ENCODE measurements around the gene ATP6V0A1.

ATP6V0A1 gene

DNA sequence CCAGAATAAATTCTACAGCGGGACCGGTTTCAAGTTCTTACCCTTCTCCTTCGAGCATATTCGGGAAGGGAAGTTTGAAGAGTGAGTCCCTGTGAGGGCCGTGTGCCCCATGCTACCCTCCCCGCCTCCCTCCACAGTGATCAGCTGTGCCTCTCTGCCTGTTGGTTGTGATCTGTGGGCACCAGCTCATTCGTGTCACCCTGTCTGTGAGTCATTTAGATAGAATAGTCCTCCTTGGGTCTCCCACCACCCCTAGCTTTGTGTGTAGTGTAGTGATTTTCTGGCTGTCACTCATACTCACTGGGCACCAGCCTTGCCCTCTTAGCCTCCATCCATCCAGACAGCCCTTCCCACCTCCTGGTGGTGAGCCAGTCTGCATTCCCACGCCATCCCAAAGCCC lies 62.4 kb downstream of the ATP6V0A1 start:
- Histone ChIP-seq H3K4me3 (ENCODE audit: low read length, poor library complexity, severe bottlenecking) (no peak overlapping the region), H3F3A (ENCODE audit: low read depth) (no peaks in the 10 kb centered on the region), H3K9me3 (ENCODE audit: insufficient read depth, low read depth, low read length) (no peaks in the 10 kb centered on the region), H3K4me2 (ENCODE audit: low read depth, low read length, poor library complexity, severe bottlenecking) (no peak overlapping the region), H2AFZ (ENCODE audit: low read length) (no peak overlapping the region), H3K27me3 (ENCODE audit: insufficient read depth, low read length, poor library complexity, severe bottlenecking) (no peaks in the 10 kb centered on the region), H4K20me1 (ENCODE audit: insufficient read depth, low read length, poor library complexity, severe bottlenecking) (no peaks in the 10 kb centered on the region), H3K9ac (ENCODE audit: low read depth, low read length, poor library complexity, severe bottlenecking) (no peak overlapping the region), H3K36me3 (ENCODE audit: insufficient read depth, low read length) (no peaks in the 10 kb centered on the region), H3K79me2 (ENCODE audit: insufficient read depth, low read length) (no peaks in the 10 kb centered on the region), H3K9me2 (replicated peaks; ENCODE audit: low read depth, low read length) (no peaks in the 10 kb centered on the region), H3K4me1 (ENCODE audit: insufficient read depth, low read length, poor library complexity, severe bottlenecking) (peaks cover 35% of the 10 kb centered on the region)
- TF ChIP-seq, protein P1, sequence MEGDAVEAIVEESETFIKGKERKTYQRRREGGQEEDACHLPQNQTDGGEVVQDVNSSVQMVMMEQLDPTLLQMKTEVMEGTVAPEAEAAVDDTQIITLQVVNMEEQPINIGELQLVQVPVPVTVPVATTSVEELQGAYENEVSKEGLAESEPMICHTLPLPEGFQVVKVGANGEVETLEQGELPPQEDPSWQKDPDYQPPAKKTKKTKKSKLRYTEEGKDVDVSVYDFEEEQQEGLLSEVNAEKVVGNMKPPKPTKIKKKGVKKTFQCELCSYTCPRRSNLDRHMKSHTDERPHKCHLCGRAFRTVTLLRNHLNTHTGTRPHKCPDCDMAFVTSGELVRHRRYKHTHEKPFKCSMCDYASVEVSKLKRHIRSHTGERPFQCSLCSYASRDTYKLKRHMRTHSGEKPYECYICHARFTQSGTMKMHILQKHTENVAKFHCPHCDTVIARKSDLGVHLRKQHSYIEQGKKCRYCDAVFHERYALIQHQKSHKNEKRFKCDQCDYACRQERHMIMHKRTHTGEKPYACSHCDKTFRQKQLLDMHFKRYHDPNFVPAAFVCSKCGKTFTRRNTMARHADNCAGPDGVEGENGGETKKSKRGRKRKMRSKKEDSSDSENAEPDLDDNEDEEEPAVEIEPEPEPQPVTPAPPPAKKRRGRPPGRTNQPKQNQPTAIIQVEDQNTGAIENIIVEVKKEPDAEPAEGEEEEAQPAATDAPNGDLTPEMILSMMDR (conservative IDR thresholded peaks at IDR 0.05; ENCODE audit: low read length): no peak
- TF ChIP-seq EZH2phosphoT487 (IDR thresholded peaks at IDR 0.05; ENCODE audit: borderline replicate concordance): no peak

DNA sequence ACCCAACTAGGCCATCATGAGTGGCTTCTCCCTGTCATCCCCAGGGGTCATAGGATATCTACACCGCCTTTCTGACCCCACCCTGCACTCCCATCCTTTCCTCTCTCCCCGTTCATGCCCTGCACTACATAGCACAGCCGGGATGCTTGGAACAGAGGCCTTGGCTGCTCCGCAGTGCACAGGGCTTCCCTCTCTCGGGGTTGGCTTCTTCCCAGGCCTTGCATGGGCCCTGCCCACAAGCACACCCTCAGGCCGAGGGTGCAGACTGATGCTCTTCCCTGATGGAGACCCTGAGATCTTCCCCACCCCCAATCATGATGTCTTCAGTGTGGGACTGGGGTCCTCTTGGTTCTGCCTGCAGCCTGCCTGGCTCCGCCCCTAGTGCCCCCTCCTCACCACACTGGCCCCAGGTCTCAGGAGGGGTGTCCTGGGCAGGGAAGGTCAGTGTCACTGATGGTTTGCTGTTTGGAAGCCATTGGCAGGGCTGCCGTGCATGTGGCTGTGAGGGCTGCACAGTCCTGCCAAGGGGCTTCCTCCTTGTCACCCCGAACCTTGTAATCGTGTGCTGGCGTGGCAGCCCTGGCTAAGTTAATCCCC lies 63.1 kb downstream of the ATP6V0A1 start:
- no peaks in the 10 kb centered on the region for H4K20me1 ChIP-seq (ENCODE audit: insufficient read depth, low read length, poor library complexity, severe bottlenecking)
- TF ChIP-seq, protein P1 (conservative IDR thresholded peaks at IDR 0.05; ENCODE audit: low read length): no peak
- no peak for TF ChIP-seq EZH2phosphoT487 (IDR thresholded peaks at IDR 0.05; ENCODE audit: borderline replicate concordance)
- H3K4me2 ChIP-seq (ENCODE audit: low read depth, low read length, poor library complexity, severe bottlenecking): no peak overlapping the region
- H3K9ac ChIP-seq (ENCODE audit: low read depth, low read length, poor library complexity, severe bottlenecking): no peak overlapping the region
- no peaks in the 10 kb centered on the region for H3K79me2 ChIP-seq (ENCODE audit: insufficient read depth, low read length)
- no peaks in the 10 kb centered on the region for H3K9me2 ChIP-seq (replicated peaks; ENCODE audit: low read depth, low read length)
- peaks cover 28% of the 10 kb centered on the region for H3K4me1 ChIP-seq (ENCODE audit: insufficient read depth, low read length, poor library complexity, severe bottlenecking)
- H3K9me3 ChIP-seq (ENCODE audit: insufficient read depth, low read depth, low read length): no peaks in the 10 kb centered on the region
- H2AFZ ChIP-seq (ENCODE audit: low read length): no peak overlapping the region
- H3K36me3 ChIP-seq (ENCODE audit: insufficient read depth, low read length): no peaks in the 10 kb centered on the region
- no peaks in the 10 kb centered on the region for H3F3A ChIP-seq (ENCODE audit: low read depth)
- no peak overlapping the region for H3K4me3 ChIP-seq (ENCODE audit: low read length, poor library complexity, severe bottlenecking)
- H3K27me3 ChIP-seq (ENCODE audit: insufficient read depth, low read length, poor library complexity, severe bottlenecking): no peaks in the 10 kb centered on the region

DNA sequence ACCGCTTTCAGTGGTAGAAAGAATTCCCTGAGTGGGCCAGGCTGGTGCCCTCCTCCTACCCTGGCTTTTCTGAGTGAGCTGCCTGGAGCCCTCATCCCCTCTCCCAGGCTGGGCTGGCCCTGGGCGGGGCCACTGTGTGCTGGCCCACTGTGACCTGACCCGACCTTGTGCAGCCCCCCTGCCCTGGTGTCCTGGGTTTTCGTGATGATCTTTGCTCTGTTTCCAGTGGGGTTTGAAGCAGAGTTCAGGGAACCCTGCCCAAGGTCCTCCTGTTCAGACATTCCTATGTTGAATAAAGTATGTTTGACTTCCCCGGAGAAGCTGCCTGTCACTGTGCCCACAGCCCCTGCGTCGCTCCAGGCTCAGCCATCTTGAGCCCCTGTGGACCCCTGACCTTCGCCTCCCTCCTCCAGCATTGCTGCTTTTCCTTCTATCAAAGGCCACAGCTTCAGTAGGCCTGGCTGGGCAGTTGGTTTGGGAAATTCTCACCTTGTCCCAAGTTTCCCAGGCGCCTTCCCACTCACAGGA lies 63.6 kb downstream of the ATP6V0A1 start:
- H3K4me2 ChIP-seq (ENCODE audit: low read depth, low read length, poor library complexity, severe bottlenecking): no peak overlapping the region
- H3K4me1 ChIP-seq (ENCODE audit: insufficient read depth, low read length, poor library complexity, severe bottlenecking): peaks cover 26% of the 10 kb centered on the region
- no peak for TF ChIP-seq EZH2phosphoT487 (IDR thresholded peaks at IDR 0.05; ENCODE audit: borderline replicate concordance)
- TF ChIP-seq, protein P1 (conservative IDR thresholded peaks at IDR 0.05; ENCODE audit: low read length): no peak

More for the DNA sequence above, 63.6 kb downstream of the ATP6V0A1 start:
- H3K27me3 ChIP-seq (ENCODE audit: insufficient read depth, low read length, poor library complexity, severe bottlenecking): no peaks in the 10 kb centered on the region
- no peaks in the 10 kb centered on the region for H3K79me2 ChIP-seq (ENCODE audit: insufficient read depth, low read length)
- H3K36me3 ChIP-seq (ENCODE audit: insufficient read depth, low read length): no peaks in the 10 kb centered on the region
- no peaks in the 10 kb centered on the region for H4K20me1 ChIP-seq (ENCODE audit: insufficient read depth, low read length, poor library complexity, severe bottlenecking)
- H3F3A ChIP-seq (ENCODE audit: low read depth): no peaks in the 10 kb centered on the region
- no peak overlapping the region for H2AFZ ChIP-seq (ENCODE audit: low read length)
- H3K9ac ChIP-seq (ENCODE audit: low read depth, low read length, poor library complexity, severe bottlenecking): no peak overlapping the region
- no peak overlapping the region for H3K4me3 ChIP-seq (ENCODE audit: low read length, poor library complexity, severe bottlenecking)
- no peaks in the 10 kb centered on the region for H3K9me2 ChIP-seq (replicated peaks; ENCODE audit: low read depth, low read length)
- no peaks in the 10 kb centered on the region for H3K9me3 ChIP-seq (ENCODE audit: insufficient read depth, low read depth, low read length)
